GM12878 (cell line): Measurements from ENCODE around the gene ATP1A3.

Experiments used
- CHD2 ChIP-seq: IDR thresholded peaks from 2 replicates; pipeline ENCODE4 v1.6.1; 2011; ENCODE audit warnings: low read depth, low read length, improper control_type of control experiment, borderline replicate concordance
- TAF1 ChIP-seq: IDR thresholded peaks from 2 replicates; pipeline ENCODE4 v1.6.1; 2011; ENCODE audit warnings: mild to moderate bottlenecking, low read depth, low read length, borderline replicate concordance
- TCF12 ChIP-seq: IDR thresholded peaks from 2 replicates; pipeline ENCODE4 v1.6.1; 2011; ENCODE audit warnings: low read depth, mild to moderate bottlenecking, low read length
- ZBTB40 ChIP-seq: fragments of 450-650 bp; IDR thresholded peaks from 2 replicates; pipeline ENCODE4 v1.6.1; 2016; ENCODE audit warnings: mild to moderate bottlenecking, moderate library complexity, borderline replicate concordance
- TF ChIP-seq, protein P1 (sequence below): IDR thresholded peaks from 2 replicates; pipeline ENCODE4 v1.6.1; 2012; ENCODE audit warnings: low read depth, low read length, improper control_type of control experiment

DNA sequence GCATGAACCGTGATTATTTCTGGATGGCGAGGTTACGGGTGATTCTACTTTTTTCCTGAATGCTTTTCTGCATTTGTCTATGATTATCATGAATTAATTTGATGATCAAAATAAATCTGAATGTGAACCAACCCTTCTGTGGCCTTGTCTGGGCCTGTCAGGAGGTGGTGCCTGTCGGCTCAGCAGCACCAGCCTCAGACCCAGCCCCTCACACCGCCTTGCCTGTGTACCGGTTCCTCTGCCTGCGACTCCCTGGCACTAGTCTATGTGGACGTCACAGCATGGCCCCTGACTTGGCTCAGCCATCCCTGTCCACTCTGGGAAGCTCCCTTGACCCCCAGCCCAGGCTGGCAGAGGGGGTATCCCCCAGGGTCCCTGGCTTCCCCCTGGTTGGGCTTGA lies 19.4 kb downstream of the ATP1A3 start:
- TF ChIP-seq CHD2 (no peak), TAF1 (no peak), TCF12 (no peak), ZBTB40 (no peak)
- TF ChIP-seq, protein P1, sequence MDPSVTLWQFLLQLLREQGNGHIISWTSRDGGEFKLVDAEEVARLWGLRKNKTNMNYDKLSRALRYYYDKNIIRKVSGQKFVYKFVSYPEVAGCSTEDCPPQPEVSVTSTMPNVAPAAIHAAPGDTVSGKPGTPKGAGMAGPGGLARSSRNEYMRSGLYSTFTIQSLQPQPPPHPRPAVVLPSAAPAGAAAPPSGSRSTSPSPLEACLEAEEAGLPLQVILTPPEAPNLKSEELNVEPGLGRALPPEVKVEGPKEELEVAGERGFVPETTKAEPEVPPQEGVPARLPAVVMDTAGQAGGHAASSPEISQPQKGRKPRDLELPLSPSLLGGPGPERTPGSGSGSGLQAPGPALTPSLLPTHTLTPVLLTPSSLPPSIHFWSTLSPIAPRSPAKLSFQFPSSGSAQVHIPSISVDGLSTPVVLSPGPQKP, result no peak
